H9 (cell line): ENCODE data around the gene MRPL9. TPM values are rescaled to one million over a fixed set of nuclear protein-coding genes. Genes with fewer than 3 reads are reported as not detected.
A peak's percentile ranks its signal among the peaks of the same experiment; 100 is the strongest.

ENCODE experiments used
- DNase-seq: peaks from one replicate; pipeline ENCODE4 v3.0.0-alpha.2; 2017
- H2AFZ ChIP-seq: one replicate; pipeline ENCODE4 v1.6.1; 2013; ENCODE audit warnings: mild to moderate bottlenecking, low read length, control low read depth, moderate library complexity
- H2AK5ac ChIP-seq: 2 replicates; pipeline ENCODE4 v1.6.1; 2013; ENCODE audit warnings: low read length, control low read depth, mixed read lengths; ENCODE audit not compliant: insufficient read length
- H2BK120ac ChIP-seq: one replicate; pipeline ENCODE4 v1.6.1; 2013; ENCODE audit warnings: low read depth, mild to moderate bottlenecking, low read length, control low read depth, inconsistent platforms; ENCODE audit not compliant: poor library complexity, severe bottlenecking
- H2BK12ac ChIP-seq: 2 replicates; pipeline ENCODE4 v1.6.1; 2013; ENCODE audit warnings: low read length, control low read depth, mixed read lengths, low read depth; ENCODE audit not compliant: insufficient read length
- H2BK15ac ChIP-seq: 2 replicates; pipeline ENCODE4 v1.6.1; 2013; ENCODE audit warnings: low read depth, low read length, control low read depth
- H2BK20ac ChIP-seq: one replicate; pipeline ENCODE4 v1.6.1; 2013; ENCODE audit warnings: low read depth, mild to moderate bottlenecking, low read length, control low read depth, inconsistent platforms; ENCODE audit not compliant: poor library complexity, severe bottlenecking
- H2BK5ac ChIP-seq: 2 replicates; pipeline ENCODE4 v1.6.1; 2013; ENCODE audit warnings: low read length, control low read depth, mixed read lengths; ENCODE audit not compliant: insufficient read length
- H3K14ac ChIP-seq: 2 replicates; pipeline ENCODE4 v1.6.1; 2013; ENCODE audit warnings: low read length, control low read depth; ENCODE audit not compliant: insufficient read depth
- H3K18ac ChIP-seq: 2 replicates; pipeline ENCODE4 v1.6.1; 2013; ENCODE audit warnings: low read depth, mild to moderate bottlenecking, mixed read lengths, low read length, control low read depth; ENCODE audit not compliant: insufficient read length
- H3K23ac ChIP-seq: 2 replicates; pipeline ENCODE4 v1.6.1; 2013; ENCODE audit warnings: low read length, control low read depth, mixed read lengths, low read depth; ENCODE audit not compliant: insufficient read length
- H3K23me2 ChIP-seq: 2 replicates; pipeline ENCODE4 v1.6.1; 2013; ENCODE audit warnings: low read depth, mild to moderate bottlenecking, mixed read lengths, low read length, control low read depth; ENCODE audit not compliant: insufficient read length, poor library complexity, severe bottlenecking
- H3K27ac ChIP-seq: 2 replicates; pipeline ENCODE4 v1.5.1; 2013; ENCODE audit warnings: low read length, control low read depth, mixed read lengths, low read depth; ENCODE audit not compliant: insufficient read length
- H3K27me3 ChIP-seq: 2 replicates; pipeline ENCODE4 v1.6.1; 2013; ENCODE audit warnings: low read length, control low read depth, inconsistent platforms; ENCODE audit not compliant: insufficient read depth
- H3K4ac ChIP-seq: 2 replicates; pipeline ENCODE4 v1.6.1; 2013; ENCODE audit warnings: low read depth, mild to moderate bottlenecking, control low read depth, inconsistent platforms, low read length, moderate library complexity
- H3K4me1 ChIP-seq: 2 replicates; pipeline ENCODE4 v1.6.1; 2013; ENCODE audit warnings: low read length, control low read depth, inconsistent platforms; ENCODE audit not compliant: insufficient read depth
- H3K4me2 ChIP-seq: 2 replicates; pipeline ENCODE4 v1.6.1; 2013; ENCODE audit warnings: low read length, control low read depth, mixed read lengths; ENCODE audit not compliant: insufficient read length, insufficient read depth
- H3K56ac ChIP-seq: 2 replicates; pipeline ENCODE4 v1.6.1; 2013; ENCODE audit warnings: low read depth, mild to moderate bottlenecking, mixed read lengths, low read length, control low read depth; ENCODE audit not compliant: insufficient read length
- H3K79me1 ChIP-seq: 2 replicates; pipeline ENCODE4 v1.6.1; 2013; ENCODE audit warnings: low read depth, mild to moderate bottlenecking, moderate library complexity, low read length, control low read depth, inconsistent platforms; ENCODE audit not compliant: insufficient read depth, poor library complexity, severe bottlenecking
- H3K79me2 ChIP-seq: 2 replicates; pipeline ENCODE4 v1.6.1; 2013; ENCODE audit warnings: low read length, control low read depth, inconsistent platforms; ENCODE audit not compliant: insufficient read depth
- H3K9ac ChIP-seq: 2 replicates; pipeline ENCODE4 v1.6.1; 2013; ENCODE audit warnings: low read length, control low read depth, mixed read lengths; ENCODE audit not compliant: insufficient read length; ENCODE audit errors: extremely low read depth
- H3K9me3 ChIP-seq: one replicate; pipeline ENCODE4 v1.6.1; 2013; ENCODE audit warnings: low read depth, low read length, inconsistent platforms; ENCODE audit not compliant: control insufficient read depth
- H3T11ph ChIP-seq: one replicate; pipeline ENCODE4 v1.6.1; 2013; ENCODE audit warnings: mild to moderate bottlenecking, low read length, control low read depth, inconsistent platforms
- H4K20me1 ChIP-seq: one replicate; pipeline ENCODE4 v1.6.1; 2013; ENCODE audit not compliant: control insufficient read depth, insufficient read length, insufficient read depth
- H4K5ac ChIP-seq: 2 replicates; pipeline ENCODE4 v1.6.1; 2013; ENCODE audit warnings: low read depth, mild to moderate bottlenecking, mixed read lengths, low read length, control low read depth; ENCODE audit not compliant: insufficient read length
- H4K8ac ChIP-seq: replicated peaks from 2 replicates; pipeline ENCODE4 v1.6.1; 2013; ENCODE audit warnings: low read length, control low read depth, mixed read lengths, low read depth; ENCODE audit not compliant: insufficient read length
- H4K91ac ChIP-seq: 2 replicates; pipeline ENCODE4 v1.6.1; 2013; ENCODE audit warnings: low read depth, mild to moderate bottlenecking, moderate library complexity, mixed read lengths, low read length, control low read depth; ENCODE audit not compliant: insufficient read length
- H3K27ac Mint-ChIP-seq, 3 experiments: 2 replicates in 2 of 3; 3 replicates in 1 of 3; pipeline ENCODE4 v1.8.0; 2020 to 2021; ENCODE audit warnings: mixed read lengths in 3 of 3, mild to moderate bottlenecking in 1 of 3, moderate library complexity in 1 of 3
- H3K27me3 Mint-ChIP-seq: 2 replicates; pipeline ENCODE4 v1.8.0; 2021; ENCODE audit warnings: low read depth, mild to moderate bottlenecking, moderate library complexity, mixed read lengths
- H3K36me3 Mint-ChIP-seq, 3 experiments: 2 replicates in 2 of 3; 3 replicates in 1 of 3; pipeline ENCODE4 v1.8.0; 2020 to 2021; ENCODE audit warnings: low read depth in 3 of 3, mixed read lengths in 3 of 3; ENCODE audit not compliant: insufficient read depth in 1 of 3
- H3K4me1 Mint-ChIP-seq, 2 experiments: 2 replicates each; pipeline ENCODE4 v1.8.0; 2020; ENCODE audit warnings: mixed read lengths in 2 of 2
- H3K4me3 Mint-ChIP-seq, 2 experiments: 2 replicates in 1 of 2; 3 replicates in 1 of 2; pipeline ENCODE4 v1.8.0; 2020 to 2021; ENCODE audit warnings: mild to moderate bottlenecking in 2 of 2, mixed read lengths in 2 of 2, moderate library complexity in 1 of 2
- H3K9me3 Mint-ChIP-seq, 2 experiments: 2 replicates in 1 of 2; 3 replicates in 1 of 2; pipeline ENCODE4 v1.8.0; 2020; ENCODE audit warnings: mild to moderate bottlenecking in 2 of 2, mixed read lengths in 2 of 2, moderate library complexity in 1 of 2
- CTCF ChIP-seq: fragments of 200-600 bp; sonication (generic); conservative IDR thresholded peaks from 3 replicates; pipeline ENCODE4 v1.8.0; 2021; ENCODE audit warnings: antibody characterized with exemption, mild to moderate bottlenecking
- WGBS: extraction: QIAGEN DNeasy Blood & Tissue Kit; methylation state at CpG from one replicate; pipeline ENCODE4 v1.1.7; 2013; ENCODE audit warnings: missing lambda C conversion rate, low lambda C conversion rate, mixed read lengths; ENCODE audit not compliant: insufficient read length; ENCODE audit errors: extremely low coverage; 5-methylcytosine and 5-hydroxymethylcytosine counted together
- total RNA-seq: library from RNA; stranded (reverse); gene quantifications from 2 replicates; pipeline ENCODE4 v1.2.1, GENCODE V29; 2021

MRPL9 gene
- total RNA-seq, 1 experiment from 2014 or later, result 102 TPM

GRCh38 chr1:151711044-151711800 is 52.1 kb downstream of the MRPL9 start:
- no peak overlapping the region for H2BK120ac ChIP-seq
- no peak overlapping the region for H2BK12ac ChIP-seq
- H3K79me2 ChIP-seq, result no peaks in the 10 kb centered on the region
- no peaks in the 10 kb centered on the region for H3K79me1 ChIP-seq
- no peak for TF ChIP-seq CTCF
- H3K56ac ChIP-seq, result no peak overlapping the region
- H3K27me3 ChIP-seq, result no peaks in the 10 kb centered on the region; the same call in 1 of the 2 replicates
- no peaks in the 10 kb centered on the region for H3K36me3 Mint-ChIP-seq
- no peaks in the 10 kb centered on the region for H3K9me3 Mint-ChIP-seq
- peaks cover 8% of the 10 kb centered on the region for H3K27me3 Mint-ChIP-seq
- no peak overlapping the region for H4K91ac ChIP-seq
- no peak overlapping the region for H2BK20ac ChIP-seq
- H2AK5ac ChIP-seq, result no peak overlapping the region
- H3K4me1 Mint-ChIP-seq, result peaks cover 28 to 36% of the 10 kb centered on the region in 2 experiments
- H3K27ac Mint-ChIP-seq, result no peak overlapping the region
- no CpG with 5 or more reads among the region's 21 CpGs for WGBS
- H3K14ac ChIP-seq, result peak overlapping the region; percentile 49; the same call in 1 of the 2 replicates
- H3K9me3 ChIP-seq, result no peaks in the 10 kb centered on the region
- no peak overlapping the region for H3K23ac ChIP-seq
- H3K4me1 ChIP-seq, result 0 out of 2 replicates have a peak, but pooled peaks cover 4% of the 10 kb centered on the region
- no peaks in the 10 kb centered on the region for H4K20me1 ChIP-seq
- no peak overlapping the region for H3T11ph ChIP-seq
- no peak overlapping the region for H4K8ac ChIP-seq
- H3K4me2 ChIP-seq, result no peak overlapping the region
- H3K27ac ChIP-seq, result no peak overlapping the region
- H3K4ac ChIP-seq, result no peak overlapping the region
- peaks cover 3% of the 10 kb centered on the region for H3K23me2 ChIP-seq
- H3K4me3 Mint-ChIP-seq, result no peak overlapping the region
- H2BK15ac ChIP-seq, result no peak overlapping the region
- no peak overlapping the region for H4K5ac ChIP-seq
- DNase-seq, result no peak
- H2AFZ ChIP-seq, result no peak overlapping the region
- no peak overlapping the region for H3K9ac ChIP-seq
- H2BK5ac ChIP-seq, result no peak overlapping the region
- peak overlapping the region; percentile 36 for H3K18ac ChIP-seq
